Panc1 (cell line): ENCODE data around the gene KCNIP3.

Experiments
- CTCF ChIP-seq: fragments of 450-650 bp; IDR thresholded peaks from 2 replicates; pipeline ENCODE4 v1.5.1; 2017; ENCODE audit warnings: mild to moderate bottlenecking
- POLR2AphosphoS5 ChIP-seq: IDR thresholded peaks from 2 replicates; pipeline ENCODE4 v1.6.1; 2012; ENCODE audit warnings: mild to moderate bottlenecking, low read depth, low read length, moderate library complexity
- REST ChIP-seq, 2 experiments: IDR thresholded peaks; 2 replicates each; pipeline ENCODE4 v1.6.1; 2011 to 2012; ENCODE audit warnings: low read depth in 2 of 2, control low read depth in 1 of 2, low read length in 1 of 2, mild to moderate bottlenecking in 1 of 2, moderate library complexity in 1 of 2; ENCODE audit not compliant: insufficient read depth in 1 of 2
- SIN3A ChIP-seq: IDR thresholded peaks from 2 replicates; pipeline ENCODE4 v1.6.1; 2012; ENCODE audit warnings: low read depth, mild to moderate bottlenecking, low read length, moderate library complexity, borderline replicate concordance; ENCODE audit not compliant: insufficient read depth
- TCF7L2 ChIP-seq: IDR thresholded peaks from 2 replicates; pipeline ENCODE4 v1.6.1; 2011; ENCODE audit warnings: mild to moderate bottlenecking, low read depth, low read length, inconsistent platforms

GRCh38 chr2:95314964-95315611, 17.9 kb downstream of the KCNIP3 start:
- TF ChIP-seq CTCF (peak; percentile 91), TCF7L2 (no peak), POLR2AphosphoS5 (no peak), REST (IDR thresholded peaks at IDR 0.05; ENCODE audit: insufficient read depth in 1 of 2, low read depth in 2 of 2, low read length in 1 of 2) (no peak), SIN3A (no peak)
